Activated CD8-positive, alpha-beta T cell treated with anti-CD3 and anti-CD28 coated beads for 36 hours (primary cell): ENCODE data around the gene FAM83C. TPM values are rescaled to one million over a fixed set of nuclear protein-coding genes. Genes with fewer than 3 reads are reported as not detected.

ENCODE experiments used
- ATAC-seq: fragments of 200-7000 bp; cut with Tn5 transposase; one replicate; pipeline ENCODE4 v1.10.0; 2021; ENCODE audit warnings: mild to moderate bottlenecking, moderate library complexity
- CTCF ChIA-PET: fragments of 350-600 bp; sonication (Branson Sonifier 250); formaldehyde crosslinking; loops from one replicate; lab custom pipeline; 2021; ENCODE audit warnings: antibody characterized with exemption; lab: Charles Lee
- POLR2A ChIA-PET: fragments of 350-600 bp; sonication (Branson Sonifier 250); formaldehyde crosslinking; loops from one replicate; lab custom pipeline; 2021; ENCODE audit warnings: antibody characterized with exemption; lab: Charles Lee
- DNase-seq: peaks from one replicate; pipeline ENCODE4 v3.0.0-alpha.2; 2020
- H3K27ac Mint-ChIP-seq: one replicate; pipeline ENCODE4 v1.8.0; 2021; ENCODE audit warnings: mild to moderate bottlenecking, mixed read lengths
- H3K27me3 Mint-ChIP-seq: one replicate; pipeline ENCODE4 v1.8.0; 2021; ENCODE audit warnings: mixed read lengths
- H3K36me3 Mint-ChIP-seq: one replicate; pipeline ENCODE4 v1.8.0; 2021; ENCODE audit warnings: low read depth, mixed read lengths
- H3K4me1 Mint-ChIP-seq: one replicate; pipeline ENCODE4 v1.8.0; 2021; ENCODE audit warnings: low read depth, mixed read lengths
- H3K4me3 Mint-ChIP-seq: one replicate; pipeline ENCODE4 v1.8.0; 2021; ENCODE audit warnings: mild to moderate bottlenecking, moderate library complexity, mixed read lengths
- H3K9me3 Mint-ChIP-seq: one replicate; pipeline ENCODE4 v1.8.0; 2021; ENCODE audit warnings: mixed read lengths
- CTCF ChIP-seq: fragments of 200-600 bp; IDR thresholded peaks from one replicate; pipeline ENCODE4 v1.8.0; 2022; ENCODE audit warnings: antibody characterized with exemption, mild to moderate bottlenecking
- intact Hi-C: fragments of 100-400 bp; cut with micrococcal nuclease; formaldehyde crosslinking; loops from one replicate; pipeline ENCODE4 v1.10.0; 2022
- total RNA-seq, 2 experiments: library from RNA; stranded (reverse); gene quantifications; one replicate each; pipeline ENCODE4 v1.2.3, GENCODE V29; 2021

The FAM83C gene
- total RNA-seq, 2 experiments from 2014 or later: not detected

- H3K4me3 Mint-ChIP-seq: no peak overlapping the region
- H3K4me1 Mint-ChIP-seq: peaks cover 32% of the 10 kb centered on the region
- no peaks in the 10 kb centered on the region for H3K27me3 Mint-ChIP-seq
- no peak for DNase-seq
- H3K9me3 Mint-ChIP-seq: no peaks in the 10 kb centered on the region
- POLR2A ChIA-PET: interaction anchor here (0.8 to 2.0 kb wide), 2 partner anchors 16 to 674 kb away, joined by 3 to 7 read pairs; partner anchors contain the start of gene SCAND1
- CTCF ChIA-PET: interaction anchor here (1.0 to 4.0 kb wide), 2 partner anchors 12 to 24 kb away, joined by 3 to 18 read pairs; no protein-coding TSS in a partner anchor
- H3K27ac Mint-ChIP-seq: no peak overlapping the region
- no peak for ATAC-seq
- peaks cover 65% of the 10 kb centered on the region for H3K36me3 Mint-ChIP-seq
- no peak for TF ChIP-seq CTCF
- intact Hi-C loops: no loop called here
These were observed 11.7 kb downstream of the FAM83C start for GRCh38 chr20:35280523-35280922.

- peak overlapping the region; percentile 39 for H3K27ac Mint-ChIP-seq
- intact Hi-C loops: no loop called here
These were observed 12.6 kb downstream of the FAM83C start for GRCh38 chr20:35279533-35280174.

GRCh38 chr20:35279040-35279439, 13.2 kb downstream of the FAM83C start:
- ATAC-seq: no peak
- Mint-ChIP-seq H3K36me3 (peaks cover 66% of the 10 kb centered on the region), H3K4me1 (peaks cover 27% of the 10 kb centered on the region), H3K27ac (peak overlapping the region; percentile 82), H3K27me3 (no peaks in the 10 kb centered on the region), H3K9me3 (no peaks in the 10 kb centered on the region), H3K4me3 (peak overlapping the region; percentile 98)
- POLR2A ChIA-PET: interaction anchor here (1.6 to 2.0 kb wide), 2 partner anchors 12 to 14 kb away, joined by 6 to 7 read pairs; no protein-coding TSS in a partner anchor
- TF ChIP-seq CTCF: no peak
- DNase-seq: no peak
- intact Hi-C loops: no loop called here
- CTCF ChIA-PET: interaction anchor here (0.7 to 4.0 kb wide), 2 partner anchors 25 to 134 kb away, joined by 3 to 18 read pairs; no protein-coding TSS in a partner anchor

More at GRCh38 chr20:35279533-35280174, 12.6 kb downstream of the FAM83C start:
- no peak for TF ChIP-seq CTCF
- peaks cover 67% of the 10 kb centered on the region for H3K36me3 Mint-ChIP-seq
- H3K4me3 Mint-ChIP-seq: no peak overlapping the region
- CTCF ChIA-PET: interaction anchor here (0.7 to 4.0 kb wide), 3 partner anchors 11 to 134 kb away, joined by 3 to 18 read pairs (median 3); no protein-coding TSS in a partner anchor
- H3K9me3 Mint-ChIP-seq: no peaks in the 10 kb centered on the region
- POLR2A ChIA-PET: interaction anchor here (0.6 to 2.0 kb wide), 4 partner anchors 12 to 980 kb away, joined by 3 to 7 read pairs (median 4); partner anchors contain the start of gene SCAND1
- ATAC-seq: no peak
- DNase-seq: no peak
- no peaks in the 10 kb centered on the region for H3K27me3 Mint-ChIP-seq
- H3K4me1 Mint-ChIP-seq: peaks cover 27% of the 10 kb centered on the region

GRCh38 chr20:35277531-35278395, 14.5 kb downstream of the FAM83C start, which contains the start of gene MMP24OS:
Gene MMP24OS (minus strand): TSS chr20:35278122. CDS start chr20:35277929, 193 bp downstream.
- Mint-ChIP-seq H3K4me3 (peak within 1 kb of the TSS; percentile 98), H3K27me3 (no peaks in the 10 kb centered on the region), H3K9me3 (no peaks in the 10 kb centered on the region), H3K4me1 (peaks cover 16% of the 10 kb centered on the region), H3K27ac (peak within 1 kb of the TSS; percentile 99), H3K36me3 (peaks cover 57% of the 10 kb centered on the region)
- CTCF ChIA-PET: interaction anchor here (0.7 to 4.0 kb wide), 5 partner anchors 9 to 182 kb away, joined by 3 to 18 read pairs (median 4); partner anchors contain the start of gene EDEM2
- ATAC-seq: peak; percentile 95
- peak; percentile 93 for DNase-seq
- TF ChIP-seq CTCF: no peak
- intact Hi-C loops: no loop called here
- POLR2A ChIA-PET: interaction anchor here (0.6 to 1.9 kb wide), 6 partner anchors 9 to 566 kb away, joined by 3 to 5 read pairs (median 3); partner anchors contain the start of gene EDEM2
